T-helper 17 cell (primary cell): Measurements from ENCODE around the gene DAAM2. TPM values are rescaled to one million over a fixed set of nuclear protein-coding genes. Genes with fewer than 3 reads are reported as not detected.

Experiments used
- ATAC-seq: fragments of 150-1000 bp; cut with Tn5 transposase; 2 replicates; pipeline ENCODE4 v1.10.0; 2021; ENCODE audit warnings: mild to moderate bottlenecking, moderate library complexity
- DNase-seq, 3 donors: peaks; one replicate each; pipeline versions ENCODE4 v3.0.0 to v3.0.0-alpha.2; 2020 to 2021
- H3K9me3 ChIP-seq: one replicate; pipeline ENCODE4 v1.7.0; 2013; ENCODE audit warnings: low read length, mild to moderate bottlenecking; ENCODE audit not compliant: control insufficient read depth, poor library complexity, severe bottlenecking
- H3K27ac Mint-ChIP-seq: one replicate; pipeline ENCODE4 v1.8.0; 2022; ENCODE audit warnings: mild to moderate bottlenecking, moderate library complexity, mixed read lengths
- H3K27me3 Mint-ChIP-seq: one replicate; pipeline ENCODE4 v1.8.0; 2022; ENCODE audit warnings: mixed read lengths
- H3K36me3 Mint-ChIP-seq: one replicate; pipeline ENCODE4 v1.8.0; 2022; ENCODE audit warnings: low read depth, mixed read lengths
- H3K4me1 Mint-ChIP-seq: one replicate; pipeline ENCODE4 v1.8.0; 2022; ENCODE audit warnings: mild to moderate bottlenecking, mixed read lengths
- H3K4me3 Mint-ChIP-seq: one replicate; pipeline ENCODE4 v1.8.0; 2022; ENCODE audit warnings: mild to moderate bottlenecking, moderate library complexity, mixed read lengths
- total RNA-seq, 4 donors: library from RNA in 2 of 4; stranded (reverse) in 2 of 4; gene quantifications; one replicate each; pipeline ENCODE4 v1.2.3 and lab custom pipeline; 2022 to 2026

DAAM2 gene
- total RNA-seq, 2 donors from 2014 or later, result not detected

- H3K27ac Mint-ChIP-seq, result no peak overlapping the region
- H3K4me1 Mint-ChIP-seq, result peaks cover 2% of the 10 kb centered on the region
- no peak for ATAC-seq
- H3K9me3 ChIP-seq, result no peaks in the 10 kb centered on the region
- DNase-seq, result no peak
- no peak overlapping the region for H3K4me3 Mint-ChIP-seq
- H3K27me3 Mint-ChIP-seq, result peaks cover 7% of the 10 kb centered on the region
- no peaks in the 10 kb centered on the region for H3K36me3 Mint-ChIP-seq
Measured at GRCh38 chr6:39907871-39908575, 115.8 kb downstream of the DAAM2 start.

GRCh38 chr6:39908838-39909583, 116.8 kb downstream of the DAAM2 start:
- DNase-seq, result no peak
- Mint-ChIP-seq H3K36me3 (no peaks in the 10 kb centered on the region), H3K4me1 (peaks cover 2% of the 10 kb centered on the region), H3K27me3 (peaks cover 7% of the 10 kb centered on the region), H3K4me3 (no peak overlapping the region), H3K27ac (no peak overlapping the region)
- no peak for ATAC-seq
- no peaks in the 10 kb centered on the region for H3K9me3 ChIP-seq

GRCh38 chr6:39909701-39910100, 117.5 kb downstream of the DAAM2 start:
- no peak for DNase-seq
- H3K9me3 ChIP-seq, result no peaks in the 10 kb centered on the region
- H3K36me3 Mint-ChIP-seq, result no peaks in the 10 kb centered on the region
- no peak for ATAC-seq
- H3K4me3 Mint-ChIP-seq, result no peak overlapping the region
- H3K27me3 Mint-ChIP-seq, result peaks cover 7% of the 10 kb centered on the region
- peaks cover 2% of the 10 kb centered on the region for H3K4me1 Mint-ChIP-seq
- H3K27ac Mint-ChIP-seq, result no peak overlapping the region

- Mint-ChIP-seq H3K4me3 (no peak overlapping the region), H3K36me3 (peaks cover 2% of the 10 kb centered on the region), H3K27ac (no peak overlapping the region), H3K27me3 (peaks cover 5% of the 10 kb centered on the region), H3K4me1 (peaks cover 2% of the 10 kb centered on the region)
- no peak for ATAC-seq
- no peaks in the 10 kb centered on the region for H3K9me3 ChIP-seq
- no peak for DNase-seq
Measured at GRCh38 chr6:39910164-39910563, 118.0 kb downstream of the DAAM2 start.

GRCh38 chr6:39910744-39911143, 118.6 kb downstream of the DAAM2 start:
- Mint-ChIP-seq H3K27me3 (no peaks in the 10 kb centered on the region), H3K27ac (no peak overlapping the region), H3K4me3 (no peak overlapping the region), H3K36me3 (peaks cover 2% of the 10 kb centered on the region), H3K4me1 (peaks cover 2% of the 10 kb centered on the region)
- DNase-seq (no peak), ATAC-seq (no peak)
- no peaks in the 10 kb centered on the region for H3K9me3 ChIP-seq

GRCh38 chr6:39911513-39912125, 119.4 kb downstream of the DAAM2 start:
- Mint-ChIP-seq H3K4me3 (no peak overlapping the region), H3K4me1 (peaks cover 2% of the 10 kb centered on the region), H3K27me3 (peaks cover 4% of the 10 kb centered on the region), H3K27ac (no peak overlapping the region), H3K36me3 (peaks cover 2% of the 10 kb centered on the region)
- ATAC-seq, result no peak
- H3K9me3 ChIP-seq, result no peaks in the 10 kb centered on the region
- DNase-seq, result no peak

GRCh38 chr6:39912446-39912845, 120.3 kb downstream of the DAAM2 start:
- H3K4me3 Mint-ChIP-seq, result no peak overlapping the region
- no peak overlapping the region for H3K27ac Mint-ChIP-seq
- H3K27me3 Mint-ChIP-seq, result peaks cover 6% of the 10 kb centered on the region
- no peaks in the 10 kb centered on the region for H3K9me3 ChIP-seq
- H3K36me3 Mint-ChIP-seq, result peaks cover 2% of the 10 kb centered on the region
- no peak for ATAC-seq
- H3K4me1 Mint-ChIP-seq, result peaks cover 2% of the 10 kb centered on the region
- DNase-seq, result no peak

- ATAC-seq (no peak), DNase-seq (no peak)
- Mint-ChIP-seq H3K27me3 (peaks cover 6% of the 10 kb centered on the region), H3K36me3 (peaks cover 2% of the 10 kb centered on the region), H3K4me3 (no peak overlapping the region), H3K27ac (no peak overlapping the region), H3K4me1 (peaks cover 2% of the 10 kb centered on the region)
- no peaks in the 10 kb centered on the region for H3K9me3 ChIP-seq
Measured at GRCh38 chr6:39913391-39913916, 121.3 kb downstream of the DAAM2 start.

- no peak for ATAC-seq
- no peak overlapping the region for H3K4me3 Mint-ChIP-seq
- H3K4me1 Mint-ChIP-seq, result peaks cover 2% of the 10 kb centered on the region
- H3K36me3 Mint-ChIP-seq, result peaks cover 2% of the 10 kb centered on the region
- H3K27ac Mint-ChIP-seq, result no peak overlapping the region
- no peaks in the 10 kb centered on the region for H3K9me3 ChIP-seq
- DNase-seq, result no peak
- peaks cover 6% of the 10 kb centered on the region for H3K27me3 Mint-ChIP-seq
Measured at GRCh38 chr6:39914239-39914638, 122.1 kb downstream of the DAAM2 start.

- no peak for ATAC-seq
- Mint-ChIP-seq H3K36me3 (peaks cover 2% of the 10 kb centered on the region), H3K27ac (no peak overlapping the region), H3K27me3 (peaks cover 6% of the 10 kb centered on the region), H3K4me3 (no peak overlapping the region), H3K4me1 (peaks cover 2% of the 10 kb centered on the region)
- DNase-seq, result no peak
- H3K9me3 ChIP-seq, result no peaks in the 10 kb centered on the region
Measured at GRCh38 chr6:39915866-39916265, 123.7 kb downstream of the DAAM2 start.

- H3K27me3 Mint-ChIP-seq, result peaks cover 6% of the 10 kb centered on the region
- H3K27ac Mint-ChIP-seq, result no peak overlapping the region
- no peaks in the 10 kb centered on the region for H3K9me3 ChIP-seq
- DNase-seq (no peak), ATAC-seq (no peak)
- no peak overlapping the region for H3K4me3 Mint-ChIP-seq
- H3K4me1 Mint-ChIP-seq, result no peaks in the 10 kb centered on the region
- peaks cover 2% of the 10 kb centered on the region for H3K36me3 Mint-ChIP-seq
Measured at GRCh38 chr6:39917329-39917728, 125.2 kb downstream of the DAAM2 start.

GRCh38 chr6:39917981-39918380, 125.8 kb downstream of the DAAM2 start:
- no peaks in the 10 kb centered on the region for H3K4me1 Mint-ChIP-seq
- H3K27me3 Mint-ChIP-seq, result peaks cover 6% of the 10 kb centered on the region
- DNase-seq (no peak), ATAC-seq (no peak)
- H3K27ac Mint-ChIP-seq, result no peak overlapping the region
- peaks cover 2% of the 10 kb centered on the region for H3K36me3 Mint-ChIP-seq
- no peak overlapping the region for H3K4me3 Mint-ChIP-seq
- H3K9me3 ChIP-seq, result no peaks in the 10 kb centered on the region

- no peak overlapping the region for H3K27ac Mint-ChIP-seq
- ATAC-seq (no peak), DNase-seq (no peak)
- peaks cover 6% of the 10 kb centered on the region for H3K27me3 Mint-ChIP-seq
- no peaks in the 10 kb centered on the region for H3K4me1 Mint-ChIP-seq
- H3K36me3 Mint-ChIP-seq, result peaks cover 2% of the 10 kb centered on the region
- no peaks in the 10 kb centered on the region for H3K9me3 ChIP-seq
- no peak overlapping the region for H3K4me3 Mint-ChIP-seq
Measured at GRCh38 chr6:39918831-39919230, 126.7 kb downstream of the DAAM2 start.
